HG02678 (cell line): ENCODE measurements around the gene PLAC8L1.
"Not testable (repeated sequence)": the region's sequence is repeated elsewhere in the genome, so short reads cannot be mapped to it uniquely, and the experiment has no call there.

ENCODE experiments used
- ATAC-seq: cut with Tn5 transposase; IDR thresholded peaks from one replicate; pipeline ENCODE4 v1.9.1; 2021; ENCODE audit warnings: mild to moderate bottlenecking, moderate library complexity; ENCODE audit not compliant: unreplicated experiment

PLAC8L1 gene, protein sequence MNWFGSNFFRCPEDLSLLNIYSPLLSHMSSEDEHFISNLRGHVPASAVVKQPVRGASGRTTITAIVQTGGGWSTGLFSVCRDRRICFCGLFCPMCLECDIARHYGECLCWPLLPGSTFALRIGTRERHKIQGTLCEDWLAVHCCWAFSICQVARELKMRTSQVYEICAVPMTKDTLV

DNA sequence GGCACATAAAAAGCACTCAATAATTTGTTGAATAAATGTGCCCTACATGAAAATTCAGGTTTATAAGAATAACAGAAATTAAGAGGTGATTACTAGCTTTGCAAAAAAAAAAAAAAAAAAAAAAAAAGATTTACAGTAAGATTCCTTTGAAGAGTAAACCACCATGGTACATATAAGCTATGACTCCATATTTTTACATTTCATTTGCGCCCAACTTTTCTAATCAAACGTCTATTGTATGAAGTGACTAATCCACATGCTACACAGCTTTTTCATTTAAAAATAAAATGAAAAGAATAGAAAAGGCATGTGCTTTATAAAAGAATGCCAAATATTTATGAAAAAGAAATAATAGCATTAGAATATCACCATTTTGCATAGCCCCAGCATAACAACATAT, at the start of gene PLAC8L1:
PLAC8L1 (minus strand) TSS at position 101 of the 400 bp plus-strand sequence. CDS start 1,266 bp downstream, outside the sequence.
- no peak for ATAC-seq

DNA sequence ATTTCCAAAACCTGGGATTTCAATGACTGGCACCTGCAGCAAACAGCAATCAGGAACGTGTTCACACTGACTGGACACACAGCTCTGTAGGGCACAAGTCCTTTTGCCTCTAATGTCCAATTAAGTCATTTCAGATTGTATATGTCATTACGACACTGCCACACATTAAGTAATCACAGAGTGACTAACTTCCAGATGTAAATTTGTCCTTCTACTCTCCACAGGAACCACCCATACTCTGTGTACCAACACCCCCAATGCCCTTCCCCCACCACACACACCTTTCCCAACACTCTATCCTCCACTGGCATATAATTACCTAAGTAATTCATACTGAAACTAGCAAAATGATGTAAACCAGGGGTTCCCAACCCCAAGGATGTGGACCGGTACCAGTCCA, 46.6 kb upstream of the PLAC8L1 start:
- no peak for ATAC-seq

DNA sequence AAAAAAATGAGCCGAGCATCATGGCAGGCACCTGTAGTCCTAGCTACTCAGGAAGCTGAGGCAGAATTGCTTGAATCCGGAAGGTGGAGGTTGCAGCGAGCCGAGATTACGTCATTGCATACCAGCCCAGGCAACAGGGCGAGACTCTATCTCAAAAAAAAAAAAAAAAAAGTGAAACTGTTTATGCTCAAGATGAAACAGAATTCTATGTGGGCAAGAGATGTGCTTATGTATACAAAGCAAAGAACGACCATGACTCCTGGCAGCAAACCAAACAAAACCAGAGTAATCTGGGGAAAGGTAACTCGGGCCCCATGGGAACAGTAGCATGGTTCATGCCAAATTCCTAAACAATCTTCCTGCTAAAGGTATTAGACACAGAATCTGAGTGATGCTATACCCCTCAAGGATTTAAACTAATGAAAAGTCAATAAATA, 32.6 kb upstream of the PLAC8L1 start:
- no peak for ATAC-seq

DNA sequence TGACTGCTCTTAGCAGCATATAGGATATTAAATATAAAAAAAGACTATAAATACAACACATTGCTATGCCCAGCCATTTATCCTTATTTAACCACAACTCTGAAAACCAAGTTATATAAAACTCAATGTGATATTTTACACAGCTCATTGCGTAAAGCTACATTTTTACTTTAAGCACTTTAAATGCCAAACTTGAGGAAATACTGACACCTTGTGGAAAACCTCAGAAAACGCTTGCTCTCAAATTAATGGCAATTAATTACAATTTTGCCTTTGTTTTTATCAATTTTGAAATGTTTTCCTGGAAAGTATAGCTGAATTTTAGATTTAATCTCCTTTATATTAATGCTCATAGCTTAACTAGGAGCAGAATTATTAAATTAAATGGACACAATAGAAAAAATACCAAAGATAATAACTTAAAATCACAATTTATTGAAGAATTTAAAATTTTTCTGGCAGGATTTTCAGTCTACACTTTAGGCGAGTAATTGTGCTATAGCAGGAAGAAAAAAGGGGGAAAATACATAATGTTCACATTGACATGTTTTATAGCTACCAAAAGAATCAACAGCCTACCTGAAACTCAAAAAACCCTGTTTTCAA, 25.2 kb upstream of the PLAC8L1 start:
- no peak for ATAC-seq

DNA sequence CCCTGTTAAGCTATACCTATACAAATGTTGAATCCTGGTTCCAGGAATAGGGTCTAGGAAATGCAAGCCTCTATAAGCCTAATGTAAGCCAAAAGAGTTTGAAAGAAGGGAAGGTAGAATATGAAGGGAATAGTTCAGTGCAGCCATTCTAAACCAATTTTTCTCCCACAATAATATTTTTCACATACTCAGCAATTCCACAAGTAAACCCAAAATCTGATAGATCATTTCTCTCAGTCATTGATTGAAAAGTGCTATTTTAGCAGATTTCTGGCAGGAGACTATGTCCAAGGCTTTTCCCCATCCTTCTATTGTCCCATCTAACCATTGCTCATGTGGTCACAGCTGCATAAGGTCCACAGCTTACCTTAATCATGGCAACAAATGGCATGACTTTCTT, 20.7 kb upstream of the PLAC8L1 start:
- no peak for ATAC-seq

DNA sequence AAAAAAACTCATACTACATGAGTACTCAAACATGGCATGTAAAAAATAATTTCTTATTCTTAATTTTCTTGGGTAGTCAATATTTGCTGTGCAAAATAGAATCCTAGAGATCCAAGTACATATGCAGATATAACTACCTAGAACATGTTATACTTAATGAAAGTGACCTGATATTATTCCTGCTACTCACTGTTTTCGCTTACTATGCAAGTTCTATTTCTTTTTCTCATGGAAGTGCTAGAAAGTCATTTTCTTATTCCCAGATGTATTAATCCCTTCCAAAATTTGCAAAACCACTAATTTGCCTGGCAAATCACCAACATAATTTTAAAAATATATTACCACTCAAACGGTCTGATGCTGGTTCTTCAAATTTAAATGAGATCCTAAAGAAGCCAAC, 19.2 kb upstream of the PLAC8L1 start:
- ATAC-seq = no peak

DNA sequence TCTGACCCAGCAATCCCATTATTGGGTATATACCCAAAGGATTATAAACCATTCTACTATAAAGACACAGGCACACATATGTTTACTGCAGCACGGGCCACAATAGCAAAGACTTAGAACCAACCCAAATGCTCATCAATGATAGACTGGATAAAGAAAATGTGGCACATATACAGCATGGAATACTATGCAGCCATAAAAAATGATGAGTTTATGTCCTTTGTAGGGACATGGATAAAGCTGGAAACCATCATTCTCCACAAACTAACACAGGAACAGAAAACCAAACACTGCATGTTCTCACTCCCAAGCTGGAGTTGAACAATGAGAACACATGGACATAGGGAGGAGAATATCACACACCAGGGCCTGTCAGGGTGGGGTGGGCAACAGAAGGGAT, 16.1 kb upstream of the PLAC8L1 start:
- not testable (repeated sequence) for ATAC-seq

DNA sequence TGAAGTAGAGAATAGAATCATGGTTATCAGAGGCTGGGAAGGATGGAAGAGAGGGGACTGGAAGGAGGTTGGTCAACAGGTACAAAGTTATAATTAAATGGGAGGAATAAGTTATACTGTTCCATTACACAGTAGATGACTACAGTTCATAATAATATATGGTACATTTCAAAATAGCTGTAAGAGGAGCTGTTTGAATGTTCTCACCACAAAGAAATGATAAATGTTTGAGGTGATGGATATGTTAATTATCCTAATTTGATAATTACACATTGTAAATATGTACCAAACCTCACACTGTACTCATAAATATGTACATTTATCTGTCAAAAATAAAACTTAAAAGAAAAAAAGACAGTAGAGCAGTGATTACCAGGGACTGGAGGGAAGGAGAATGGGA, 12.9 kb upstream of the PLAC8L1 start:
- ATAC-seq = no peak

DNA sequence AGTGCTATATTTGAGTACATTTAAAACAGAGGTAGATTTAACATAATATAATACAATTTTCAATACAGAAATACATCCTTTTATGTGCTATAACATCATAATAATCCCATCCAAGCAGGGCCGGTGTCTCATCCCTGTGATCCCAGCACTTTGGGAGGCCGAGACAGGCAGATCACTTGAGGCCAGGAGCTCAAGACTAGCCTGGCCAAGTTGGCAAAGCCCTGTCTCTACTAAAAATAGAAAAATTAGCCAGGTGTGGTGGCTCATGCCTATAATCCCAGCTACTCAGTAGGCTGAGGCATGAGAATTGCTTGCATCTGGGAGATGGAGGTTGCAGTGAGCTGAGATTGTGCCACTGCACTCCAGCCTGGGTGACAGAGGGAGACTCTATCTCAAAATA, 11.8 kb upstream of the PLAC8L1 start:
- not testable (repeated sequence) for ATAC-seq

DNA sequence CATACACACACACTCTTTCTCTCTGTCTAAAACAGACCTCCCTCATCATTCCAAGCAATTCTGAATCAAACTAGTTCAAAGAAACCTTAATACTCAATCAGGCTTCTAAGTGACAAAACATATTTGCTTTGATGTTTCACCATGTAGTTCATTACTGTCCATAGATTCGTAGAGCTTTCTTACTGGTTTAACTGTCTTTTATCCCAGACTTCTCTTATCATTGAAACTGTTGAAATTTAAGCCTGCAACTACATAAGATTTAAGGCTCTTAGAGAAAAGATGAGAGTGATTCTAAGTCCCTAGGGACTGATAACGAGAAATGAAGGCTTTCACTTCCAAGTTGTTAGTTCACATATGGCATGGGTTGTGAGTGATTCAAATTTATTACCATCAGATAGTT, 11.0 kb upstream of the PLAC8L1 start:
- ATAC-seq = no peak

DNA sequence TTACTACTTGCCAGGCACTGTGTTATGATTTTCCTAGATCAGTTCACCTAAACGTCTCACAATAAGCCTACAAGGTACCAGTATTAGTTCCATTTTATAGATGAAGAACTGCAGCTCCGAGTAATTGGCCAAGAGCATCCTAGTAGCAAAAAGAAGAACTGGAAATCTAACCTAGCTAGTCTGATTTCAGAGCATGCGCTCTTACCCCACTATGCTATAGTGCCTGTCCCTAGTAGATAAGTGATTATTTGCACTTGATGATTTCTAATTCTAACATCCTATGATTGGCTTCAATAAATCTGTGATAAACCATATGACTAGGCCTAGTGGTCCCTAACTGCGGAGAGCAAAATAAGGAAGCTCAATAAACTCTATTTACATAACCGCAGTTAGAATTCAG, 7.1 kb upstream of the PLAC8L1 start:
- ATAC-seq = no peak

DNA sequence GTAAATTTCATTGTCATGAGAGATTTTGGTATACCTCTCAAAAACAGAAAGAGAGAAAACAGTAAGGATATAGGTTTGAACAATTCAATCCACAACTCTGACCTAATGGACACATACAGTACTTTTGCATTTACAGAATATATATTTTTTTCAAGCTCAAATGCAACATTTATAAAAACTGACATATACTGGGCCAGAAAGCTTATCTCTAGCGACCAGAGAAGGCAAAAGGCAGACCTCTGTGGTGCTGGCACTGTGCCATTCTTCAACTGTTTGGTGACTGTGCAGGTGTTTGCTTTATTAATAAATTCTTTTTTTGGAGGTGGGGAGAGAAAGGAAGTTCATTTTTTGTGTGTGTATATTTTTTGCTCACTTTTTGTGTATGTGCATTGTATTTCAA, 6.0 kb upstream of the PLAC8L1 start:
- ATAC-seq = no peak

DNA sequence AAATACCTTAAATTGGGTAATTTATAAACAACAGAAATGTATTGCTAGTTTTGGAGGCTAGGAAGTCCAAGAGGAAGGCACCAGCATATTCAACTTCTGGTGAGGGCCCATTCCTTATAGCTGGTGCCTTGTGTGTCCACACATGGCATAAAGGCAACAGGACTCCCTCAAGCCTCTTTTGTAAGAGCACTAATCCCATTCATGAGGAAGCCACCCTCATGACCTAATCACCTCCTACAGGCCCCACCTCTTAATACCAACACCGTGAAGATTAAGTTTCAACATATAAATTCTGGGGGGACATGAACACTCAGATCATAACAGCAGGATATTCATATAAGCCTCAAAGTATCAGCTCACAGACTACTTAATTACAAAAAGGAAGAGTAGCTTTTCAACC, 4.0 kb upstream of the PLAC8L1 start:
- no peak for ATAC-seq

DNA sequence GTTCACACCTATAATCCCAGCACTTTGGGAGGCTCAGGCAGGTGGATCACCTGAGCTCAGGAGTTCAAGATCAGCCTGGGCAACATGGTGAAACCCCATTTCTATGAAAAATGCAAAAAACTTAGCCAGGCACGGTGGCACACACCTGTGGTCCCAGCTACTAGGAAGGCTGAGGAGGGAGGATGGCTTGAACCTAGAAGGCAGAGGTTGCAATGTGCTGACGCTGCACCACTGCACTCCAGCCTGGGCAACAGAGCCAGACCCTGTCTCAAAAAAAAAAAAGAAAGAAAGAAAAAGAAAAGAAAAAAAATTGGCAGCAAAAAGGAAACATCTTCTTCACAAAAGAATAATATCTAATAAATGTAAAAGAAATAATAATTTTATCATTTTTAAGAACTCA, 3.5 kb upstream of the PLAC8L1 start:
- not testable (repeated sequence) for ATAC-seq

DNA sequence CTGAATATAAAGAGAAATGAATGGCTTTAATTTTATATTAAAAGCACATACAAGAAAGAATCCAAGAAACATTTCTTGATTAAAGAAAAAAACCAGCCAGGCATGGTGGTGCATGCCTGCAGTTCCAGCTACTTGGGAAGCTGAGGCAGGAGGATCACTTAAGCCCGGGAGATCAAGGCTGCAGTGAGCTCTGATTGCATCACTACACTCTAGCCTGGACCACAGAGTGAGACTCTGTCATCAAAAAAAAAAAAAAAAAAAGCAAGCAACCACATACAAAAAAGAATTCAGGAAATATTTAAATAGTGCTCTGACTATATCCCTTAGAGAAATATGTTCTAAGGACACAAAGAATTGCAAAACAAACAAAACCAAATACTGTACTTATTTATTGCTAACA, 2.5 kb upstream of the PLAC8L1 start:
- no peak for ATAC-seq

DNA sequence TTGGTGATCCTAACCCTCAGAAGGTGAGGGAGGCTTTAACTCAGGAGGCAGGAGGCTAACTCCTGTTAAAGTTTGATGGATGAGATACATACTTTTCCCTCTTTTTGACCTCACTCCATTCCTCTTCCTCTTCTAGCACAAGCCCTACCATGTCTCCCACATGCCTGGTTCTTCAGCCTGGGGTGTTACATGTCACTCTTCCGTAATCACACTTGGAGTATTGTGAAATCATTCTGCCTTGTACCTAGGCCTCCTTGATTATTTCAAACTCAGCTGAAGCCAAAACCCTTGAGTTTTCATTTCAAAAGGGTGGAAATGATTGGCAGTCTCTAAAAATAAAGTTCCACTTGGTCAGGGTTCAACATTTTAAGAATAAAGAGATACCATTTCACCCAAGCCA, 1.8 kb downstream of the PLAC8L1 start:
- no peak for ATAC-seq

DNA sequence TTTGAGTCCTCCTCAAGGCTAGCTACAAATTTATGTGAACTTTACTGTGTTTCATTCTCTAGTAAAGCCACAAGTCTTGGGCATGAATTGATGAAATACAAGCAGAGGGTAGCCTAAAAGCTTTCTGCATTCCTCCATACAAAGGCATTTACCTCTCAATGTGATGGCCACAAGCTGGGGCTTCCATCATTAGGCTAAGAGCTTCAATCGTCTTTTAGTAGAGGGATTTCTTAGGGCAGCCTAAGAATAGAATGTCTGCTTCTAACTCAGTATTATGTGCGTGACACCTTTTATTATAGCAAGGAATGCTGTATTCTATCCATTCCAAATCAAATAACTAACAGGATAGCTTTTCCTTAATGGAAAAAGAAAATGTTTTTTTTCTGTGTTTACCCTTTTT, 3.7 kb downstream of the PLAC8L1 start:
- ATAC-seq = no peak

DNA sequence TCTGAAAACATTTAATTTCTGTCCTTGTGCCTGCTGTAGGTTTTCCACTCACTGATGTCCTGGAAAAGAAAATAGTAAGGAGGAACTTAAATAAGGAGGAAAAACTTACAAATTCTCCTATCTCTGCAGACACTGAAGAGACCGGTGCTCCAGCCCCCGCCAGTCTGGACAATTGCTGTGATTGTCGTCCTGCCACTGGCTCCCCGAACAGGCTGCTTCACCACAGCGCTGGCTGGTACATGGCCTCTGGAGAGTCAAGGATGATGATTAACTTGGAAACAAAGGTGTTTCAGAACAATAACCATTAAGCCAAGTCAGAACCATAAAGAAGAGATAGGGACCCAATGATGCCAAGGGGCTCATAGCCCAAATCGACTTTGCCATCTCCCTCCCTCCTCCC, 7.3 kb downstream of the PLAC8L1 start:
- ATAC-seq = no peak

DNA sequence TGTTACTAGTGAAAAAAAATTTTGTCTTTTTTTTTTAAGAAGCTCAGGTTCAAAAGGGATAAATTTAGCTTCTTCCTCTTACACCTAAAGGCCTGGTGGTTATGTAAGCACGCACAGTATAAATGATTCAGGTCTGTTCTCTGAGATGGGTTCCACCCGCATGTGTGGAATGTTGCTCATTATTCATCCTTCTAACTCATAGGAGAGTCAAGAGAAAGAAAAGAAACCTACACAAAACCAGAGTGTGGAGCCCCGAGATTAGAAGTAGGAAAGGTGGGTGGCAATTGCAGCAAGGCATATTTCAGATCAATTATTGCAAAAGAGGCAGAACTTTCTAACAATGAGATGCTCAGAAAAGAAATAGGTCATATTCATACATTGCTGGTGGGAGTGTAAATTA, 13.5 kb downstream of the PLAC8L1 start:
- ATAC-seq = no peak

DNA sequence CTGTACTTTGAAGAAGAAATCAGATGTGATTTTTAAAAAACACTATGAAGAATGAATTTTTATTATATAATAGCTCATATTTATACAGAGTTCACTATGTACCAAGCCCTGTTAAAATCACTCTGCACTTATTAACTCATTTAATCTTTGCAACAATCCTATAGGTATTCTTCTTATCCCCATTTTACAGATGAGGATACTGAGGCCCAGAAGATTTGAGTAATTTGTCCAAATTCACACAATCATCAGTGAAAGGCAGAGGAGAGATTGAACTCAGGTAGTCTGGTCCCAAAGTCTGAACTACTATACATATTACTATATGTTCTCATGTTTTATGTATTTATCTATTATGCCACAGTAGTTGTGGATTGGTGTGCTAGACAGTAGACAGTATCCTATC, 16.1 kb downstream of the PLAC8L1 start:
- ATAC-seq = no peak

DNA sequence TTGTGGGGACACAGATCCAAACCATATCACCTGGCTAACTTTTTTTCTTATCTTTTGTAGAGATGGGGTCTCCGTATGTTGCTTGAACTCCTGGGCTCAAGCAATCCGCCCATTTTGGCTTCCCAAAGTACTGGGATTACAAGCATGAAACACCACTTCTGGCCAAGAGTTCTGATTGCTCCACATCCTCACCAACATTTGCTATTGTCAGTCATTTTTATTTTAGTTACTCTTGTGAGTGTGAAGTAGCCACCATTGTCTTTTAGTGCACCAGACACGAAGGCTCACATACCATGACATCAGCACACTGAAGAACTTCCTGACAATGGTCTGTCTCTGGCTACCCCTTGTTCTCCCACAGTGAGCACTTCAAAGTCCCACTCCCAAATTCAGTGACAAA, 17.3 kb downstream of the PLAC8L1 start:
- ATAC-seq = no peak

DNA sequence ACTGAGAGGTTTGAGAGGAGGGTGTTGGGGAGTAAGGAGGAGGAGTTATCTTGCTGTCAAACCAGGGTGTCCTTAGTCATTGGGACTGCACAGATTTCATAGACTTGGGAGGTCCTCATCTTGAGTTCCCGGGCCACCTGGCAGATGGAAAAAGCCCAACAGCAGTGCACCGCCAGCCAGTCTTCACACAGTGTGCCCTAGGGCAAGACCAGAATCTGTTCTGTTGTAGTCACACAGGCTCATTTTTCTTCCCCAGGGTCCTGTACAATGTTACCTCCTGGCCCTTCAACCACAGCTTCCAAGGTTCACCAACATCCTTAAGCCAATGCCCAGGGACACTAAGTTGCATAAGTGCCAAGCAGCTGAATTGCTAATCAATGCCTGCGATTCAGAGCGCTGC, 21.0 kb downstream of the PLAC8L1 start:
- ATAC-seq = no peak

DNA sequence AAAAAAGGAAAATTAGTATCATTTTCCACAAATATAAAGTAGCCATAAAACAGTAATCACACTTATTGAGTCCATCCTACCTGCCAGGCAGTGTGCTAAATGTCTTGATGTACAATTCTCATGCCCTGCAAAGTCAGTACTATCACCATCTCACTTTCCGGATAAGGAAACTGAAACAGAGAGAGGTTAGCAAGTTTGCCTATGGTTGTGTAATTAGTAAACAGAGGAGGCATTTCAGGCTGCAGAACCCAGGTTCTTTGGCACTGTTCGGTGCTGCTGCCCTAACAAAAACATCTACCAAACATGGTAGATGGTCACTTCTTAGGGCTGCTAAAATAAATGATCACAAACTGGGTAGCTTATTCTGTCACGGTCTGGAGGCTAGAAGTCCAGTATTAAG, 22.6 kb downstream of the PLAC8L1 start:
- ATAC-seq = peak; percentile 89
